HCT116 (cell line): ENCODE data around the gene LTC4S. TPM values are rescaled to one million over a fixed set of nuclear protein-coding genes. Genes with fewer than 3 reads are reported as not detected.

Experiments
- ATAC-seq: fragments of 200-7000 bp; cut with Tn5 transposase; 2 replicates; pipeline ENCODE4 v1.9.1; 2020; ENCODE audit warnings: mild to moderate bottlenecking, moderate library complexity
- BruUV-seq: library from RNA; stranded (reverse); fragments of 400-500 nt; replicated peaks from 2 replicates; lab custom pipeline; 2021; lab: Mats Ljungman, UMichigan
- CTCF ChIA-PET: fragments of 300-600 bp; sonication (Branson Sonifier 250); formaldehyde crosslinking; loops from one replicate; lab custom pipeline; 2021; ENCODE audit warnings: antibody characterized with exemption; lab: Charles Lee
- POLR2A ChIA-PET: fragments of 300-600, 350-600 bp; sonication (Branson Sonifier 250); formaldehyde crosslinking; loops from one replicate; lab custom pipeline; 2021; ENCODE audit warnings: antibody characterized with exemption; lab: Charles Lee
- RAD21 ChIA-PET, 2 experiments: fragments of 300-600 bp; sonication (Branson Sonifier 250); formaldehyde crosslinking; loops; one replicate each; lab custom pipeline; 2023; ENCODE audit warnings: low total read pairs in 2 of 2; ENCODE audit not compliant: uncharacterized antibody in 2 of 2, unreplicated experiment in 2 of 2, low non-redundant PET in 1 of 2; lab: Charles Lee
- DNase-seq: peaks from one replicate; pipeline ENCODE4 v3.0.0-alpha.2; 2010; ENCODE audit warnings: low read depth, low spot score
- H2AFZ ChIP-seq: fragments of 200-600 bp; shearing (Covaris generic), sonication (generic); 2 replicates; pipeline ENCODE4 v1.6.1; 2017; ENCODE audit warnings: low read depth, mixed run types, mixed read lengths, antibody characterized with exemption, low read length; ENCODE audit not compliant: poor library complexity, severe bottlenecking
- H3K27ac ChIP-seq: 2 replicates; pipeline ENCODE4 v1.5.1; 2012; ENCODE audit warnings: low read depth, low read length
- H3K27me3 ChIP-seq: fragments of 200-600 bp; sonication (generic); 2 replicates; pipeline ENCODE4 v1.6.1; 2016; ENCODE audit warnings: mixed run types, low read length, mixed read lengths; ENCODE audit not compliant: insufficient read depth
- H3K36me3 ChIP-seq, 2 experiments: fragments of 200-500 bp in 1 of 2; fragments of 200-600 bp in 1 of 2; sonication (Bioruptor generic) in 1 of 2; sonication (generic) in 1 of 2; 2 replicates each; pipeline versions ENCODE4 v1.5.1 to v1.6.1; 2014 to 2016; ENCODE audit warnings: low read length in 2 of 2, inconsistent platforms in 1 of 2, mixed read lengths in 1 of 2, mixed run types in 1 of 2; ENCODE audit not compliant: insufficient read depth in 2 of 2, control insufficient read depth in 1 of 2
- H3K4me1 ChIP-seq, 2 experiments: fragments of 200-600 bp in 1 of 2; sonication (generic) in 1 of 2; 2 replicates each; pipeline versions ENCODE4 v1.5.1 to v1.6.1; 2012 to 2017; ENCODE audit warnings: low read length in 2 of 2, inconsistent platforms in 1 of 2, mild to moderate bottlenecking in 1 of 2, mixed read lengths in 1 of 2, mixed run types in 1 of 2, moderate library complexity in 1 of 2; ENCODE audit not compliant: insufficient read depth in 2 of 2, control insufficient read depth in 1 of 2
- H3K4me2 ChIP-seq: fragments of 200-600 bp; sonication (generic); 2 replicates; pipeline ENCODE4 v1.6.1; 2017; ENCODE audit warnings: mixed run types, low read length, mixed read lengths
- H3K4me3 ChIP-seq, 2 experiments: fragments of 200-600 bp in 1 of 2; sonication (generic) in 1 of 2; replicated peaks in 1 of 2; 2 replicates each; pipeline ENCODE4 v1.5.1; 2011 to 2016; ENCODE audit warnings: low read length in 2 of 2, control low read depth in 1 of 2, low read depth in 1 of 2, mild to moderate bottlenecking in 1 of 2, mixed read lengths in 1 of 2, mixed run types in 1 of 2
- H3K79me2 ChIP-seq: fragments of 200-600 bp; sonication (generic); 2 replicates; pipeline ENCODE4 v1.6.1; 2017; ENCODE audit warnings: mild to moderate bottlenecking, mixed run types, low read length, moderate library complexity, mixed read lengths; ENCODE audit not compliant: insufficient read depth
- H3K9ac ChIP-seq: fragments of 200-600 bp; sonication (generic); 2 replicates; pipeline ENCODE4 v1.6.1; 2016; ENCODE audit warnings: low read length, mixed read lengths
- H3K9me2 ChIP-seq: fragments of 200-600 bp; sonication (generic), shearing (Covaris generic); 2 replicates; pipeline ENCODE4 v1.6.1; 2017; ENCODE audit warnings: mixed run types, mild to moderate bottlenecking, moderate library complexity; ENCODE audit not compliant: insufficient read depth
- H3K9me3 ChIP-seq, 2 experiments: fragments of 200-500 bp in 1 of 2; fragments of 200-600 bp in 1 of 2; sonication (Bioruptor generic) in 1 of 2; sonication (generic) in 1 of 2; 2 replicates each; pipeline ENCODE4 v1.6.1; 2014 to 2017; ENCODE audit warnings: low read length in 2 of 2, mixed read lengths in 2 of 2, inconsistent platforms in 1 of 2, low read depth in 1 of 2, mild to moderate bottlenecking in 1 of 2, mixed run types in 1 of 2, moderate library complexity in 1 of 2; ENCODE audit not compliant: control insufficient read depth in 1 of 2, insufficient read depth in 1 of 2
- H4K20me1 ChIP-seq: fragments of 200-600 bp; sonication (generic), shearing (Covaris generic); 2 replicates; pipeline ENCODE4 v1.6.1; 2017; ENCODE audit warnings: mixed run types, mild to moderate bottlenecking, moderate library complexity; ENCODE audit not compliant: insufficient read depth
- EZH2phosphoT487 ChIP-seq: fragments of 200-600 bp; IDR thresholded peaks from 2 replicates; pipeline ENCODE4 v1.6.1; 2018; ENCODE audit warnings: antibody characterized with exemption, borderline replicate concordance
- POLR2AphosphoS5 ChIP-seq: IDR thresholded peaks from 2 replicates; pipeline ENCODE4 v1.6.1; 2011; ENCODE audit warnings: mild to moderate bottlenecking, low read depth, low read length, moderate library complexity
- REST ChIP-seq: IDR thresholded peaks from 2 replicates; pipeline ENCODE4 v1.6.1; 2012; ENCODE audit warnings: low read depth
- SP1 ChIP-seq: IDR thresholded peaks from 2 replicates; pipeline ENCODE4 v1.6.1; 2012; ENCODE audit warnings: low read depth
- TCF7L2 ChIP-seq: IDR thresholded peaks from 2 replicates; pipeline ENCODE4 v1.7.0; 2011; ENCODE audit warnings: borderline replicate concordance, inconsistent platforms; ENCODE audit not compliant: insufficient read depth, insufficient read length; ENCODE audit errors: extremely low read depth
- YY1 ChIP-seq: IDR thresholded peaks from 2 replicates; pipeline ENCODE4 v1.6.1; 2011; ENCODE audit warnings: low read length, low read depth, moderate library complexity, mild to moderate bottlenecking; ENCODE audit not compliant: insufficient replicate concordance; ENCODE audit errors: extremely low read depth
- ZBTB33 ChIP-seq: IDR thresholded peaks from 2 replicates; pipeline ENCODE4 v1.6.1; 2011; ENCODE audit warnings: mild to moderate bottlenecking, low read length, moderate library complexity; ENCODE audit not compliant: insufficient replicate concordance; ENCODE audit errors: extremely low read depth
- intact Hi-C: fragments of 100-400 bp; cut with micrococcal nuclease; formaldehyde crosslinking; loops from 2 replicates; pipeline ENCODE4 v1.10.0; 2022
- total RNA-seq: library from RNA; stranded (reverse); gene quantifications from one replicate; pipeline ENCODE4 v1.2.1, GENCODE V29; 2021; ENCODE audit not compliant: unreplicated experiment

The LTC4S gene
- total RNA-seq, 1 experiment from 2014 or later = 5.0 TPM

- no peak for ATAC-seq
- Histone ChIP-seq H3K9me3 (no peaks in the 10 kb centered on the region), H3K79me2 (peaks cover 48% of the 10 kb centered on the region), H3K27me3 (no peaks in the 10 kb centered on the region), H4K20me1 (no peaks in the 10 kb centered on the region), H3K36me3 (peaks cover 49 to 66% of the 10 kb centered on the region in 2 experiments), H3K9me2 (no peaks in the 10 kb centered on the region), H3K4me3 (no peak overlapping the region), H2AFZ (no peak overlapping the region), H3K4me1 (peaks cover 0 to under 1% of the 10 kb centered on the region in 2 experiments; a peak in 1 of 4 replicates), H3K9ac (no peak overlapping the region), H3K4me2 (no peak overlapping the region), H3K27ac (no peak overlapping the region)
- DNase-seq = no peak
- POLR2A ChIA-PET = interaction anchor here (1.4 kb wide), 1 partner anchor 9 kb away, joined by 3 read pairs; no protein-coding TSS in a partner anchor
- intact Hi-C loops = no loop called here
- CTCF ChIA-PET = no interaction called here
- no peak for TF ChIP-seq ZBTB33
- peak; percentile 18 for TF ChIP-seq POLR2AphosphoS5
- no TSS peak for BruUV-seq
- RAD21 ChIA-PET = no interaction called here
Observed at GRCh38 chr5:179830818-179831468, 37.2 kb downstream of the LTC4S start.

GRCh38 chr5:179832039-179832745 lies 38.4 kb downstream of the LTC4S start:
- BruUV-seq = no TSS peak
- ChIA-PET CTCF (no interaction called here), POLR2A (interaction anchor here (1.4 kb wide), 1 partner anchor 10 kb away, joined by 5 read pairs; no protein-coding TSS in a partner anchor), RAD21 (no interaction called here)
- no peak for ATAC-seq
- intact Hi-C loops = no loop called here
- Histone ChIP-seq H3K4me3 (no peak overlapping the region), H3K79me2 (peaks cover 41% of the 10 kb centered on the region), H4K20me1 (no peaks in the 10 kb centered on the region; the same call in 1 of the 2 replicates), H3K4me1 (no peaks in the 10 kb centered on the region), H3K4me2 (no peak overlapping the region), H2AFZ (no peak overlapping the region), H3K36me3 (peaks cover 54 to 64% of the 10 kb centered on the region in 2 experiments), H3K9ac (no peak overlapping the region), H3K9me3 (no peaks in the 10 kb centered on the region), H3K27me3 (no peaks in the 10 kb centered on the region), H3K27ac (no peak overlapping the region), H3K9me2 (no peaks in the 10 kb centered on the region)
- DNase-seq = no peak
- TF ChIP-seq TCF7L2 (no peak), ZBTB33 (no peak), YY1 (no peak), EZH2phosphoT487 (no peak), REST (no peak), SP1 (no peak)
